Lung (tissue), 12 donors: Measurements from ENCODE around the gene ATP13A5. TPM values are rescaled to one million over a fixed set of nuclear protein-coding genes. Genes with fewer than 3 reads are reported as not detected.

ENCODE experiments used
- ATAC-seq: fragments of 200-7000 bp; cut with Tn5 transposase; one replicate; pipeline ENCODE4 v1.9.1; 2020; ENCODE audit warnings: moderate number of reproducible peaks; ENCODE audit not compliant: insufficient read depth, low FRiP score
- DNase-seq, 3 donors: peaks; one replicate each; pipeline ENCODE4 v3.0.0-alpha.2; 2013 to 2017
- H3K27ac ChIP-seq, 2 donors: one replicate each; pipeline ENCODE4 v1.5.1; 2013; ENCODE audit warnings: mild to moderate bottlenecking in 2 of 2, moderate library complexity in 2 of 2, control low read depth in 1 of 2, inconsistent platforms in 1 of 2, low read depth in 1 of 2, low read length in 1 of 2
- H3K27me3 ChIP-seq, 3 donors: one replicate each; pipeline ENCODE4 v1.5.1; 2013; ENCODE audit warnings: low read length in 2 of 3; ENCODE audit not compliant: control insufficient read depth in 3 of 3, insufficient read depth in 3 of 3
- H3K36me3 ChIP-seq, 4 donors: one replicate each; pipeline ENCODE4 v1.5.1; 2013; ENCODE audit warnings: low read length in 4 of 4, mild to moderate bottlenecking in 1 of 4, moderate library complexity in 1 of 4; ENCODE audit not compliant: control insufficient read depth in 4 of 4, insufficient read depth in 4 of 4
- H3K4me1 ChIP-seq, 5 donors: one replicate each; pipeline ENCODE4 v1.5.1; 2013; ENCODE audit warnings: low read length in 5 of 5, mild to moderate bottlenecking in 2 of 5, moderate library complexity in 1 of 5; ENCODE audit not compliant: control insufficient read depth in 5 of 5, insufficient read depth in 5 of 5
- H3K4me3 ChIP-seq: one replicate; pipeline ENCODE4 v1.5.1; 2013; ENCODE audit warnings: mild to moderate bottlenecking, control low read depth, moderate library complexity
- H3K9ac ChIP-seq, 2 donors: one replicate each; pipeline ENCODE4 v1.5.1; 2013; ENCODE audit warnings: low read length in 2 of 2, control low read depth in 1 of 2; ENCODE audit not compliant: insufficient read depth in 1 of 2
- H3K9me3 ChIP-seq, 4 donors: one replicate each; pipeline ENCODE4 v1.5.1; 2013; ENCODE audit warnings: low read length in 3 of 4, mild to moderate bottlenecking in 1 of 4, moderate library complexity in 1 of 4; ENCODE audit not compliant: control insufficient read depth in 4 of 4, insufficient read depth in 3 of 4
- WGBS, 2 donors: extraction: QIAGEN DNeasy Blood & Tissue Kit; methylation state at CpG; one replicate each; pipeline ENCODE4 v1.1.7; 2013; 5-methylcytosine and 5-hydroxymethylcytosine counted together
- polyA plus RNA-seq, 2 donors: library from polyadenylated mRNA; stranded (reverse); fragments of 200-250 nt; gene quantifications; one replicate each; pipeline ENCODE4 v1.2.1, GENCODE V29; 2013
- total RNA-seq, 2 donors: library from RNA; depleted of rRNA in 1 of 2; stranded (reverse); fragments of >200 nt in 1 of 2; gene quantifications; one replicate each; pipeline ENCODE4 v1.2.1, GENCODE V29; 2014 to 2021
- TF ChIP-seq, protein P1 (sequence below): IDR thresholded peaks from 2 replicates; pipeline ENCODE4 v1.5.1; 2012; ENCODE audit warnings: mild to moderate bottlenecking; ENCODE audit errors: control extremely low read depth, extremely low read depth
- donor health status: control.
- donor health status: control.
- donor health status: Bipolar disorder and iron deficiency.
- donor health status: healthy.
- donor health status: DM: yes; HTN: yes; CAD: no.

ATP13A5 gene
- total and polyA plus RNA-seq, 4 donors: 0.34 to 1.2 (median 1.1) TPM

DNA sequence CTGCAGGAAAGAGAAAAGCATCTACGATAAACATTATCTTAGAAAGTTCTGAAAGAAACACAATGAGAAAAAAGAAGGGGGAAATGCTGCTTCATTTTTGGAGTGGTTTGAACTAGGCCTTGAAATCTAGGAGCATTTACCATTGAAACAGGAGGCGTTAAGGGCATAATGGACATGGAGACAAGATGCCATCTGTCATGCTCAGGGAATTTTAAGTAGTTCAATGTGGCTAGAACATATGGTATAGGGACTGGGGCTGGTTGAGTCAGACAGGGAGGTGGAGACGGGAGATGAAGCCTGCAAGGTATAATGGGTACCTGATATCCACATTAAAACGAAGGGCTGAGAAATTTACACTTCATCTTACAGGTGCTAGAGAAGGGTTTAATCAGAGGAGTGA is 147.9 kb downstream of the ATP13A5 start:
- DNase-seq: no peak
- TF ChIP-seq, protein P1, sequence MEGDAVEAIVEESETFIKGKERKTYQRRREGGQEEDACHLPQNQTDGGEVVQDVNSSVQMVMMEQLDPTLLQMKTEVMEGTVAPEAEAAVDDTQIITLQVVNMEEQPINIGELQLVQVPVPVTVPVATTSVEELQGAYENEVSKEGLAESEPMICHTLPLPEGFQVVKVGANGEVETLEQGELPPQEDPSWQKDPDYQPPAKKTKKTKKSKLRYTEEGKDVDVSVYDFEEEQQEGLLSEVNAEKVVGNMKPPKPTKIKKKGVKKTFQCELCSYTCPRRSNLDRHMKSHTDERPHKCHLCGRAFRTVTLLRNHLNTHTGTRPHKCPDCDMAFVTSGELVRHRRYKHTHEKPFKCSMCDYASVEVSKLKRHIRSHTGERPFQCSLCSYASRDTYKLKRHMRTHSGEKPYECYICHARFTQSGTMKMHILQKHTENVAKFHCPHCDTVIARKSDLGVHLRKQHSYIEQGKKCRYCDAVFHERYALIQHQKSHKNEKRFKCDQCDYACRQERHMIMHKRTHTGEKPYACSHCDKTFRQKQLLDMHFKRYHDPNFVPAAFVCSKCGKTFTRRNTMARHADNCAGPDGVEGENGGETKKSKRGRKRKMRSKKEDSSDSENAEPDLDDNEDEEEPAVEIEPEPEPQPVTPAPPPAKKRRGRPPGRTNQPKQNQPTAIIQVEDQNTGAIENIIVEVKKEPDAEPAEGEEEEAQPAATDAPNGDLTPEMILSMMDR: no peak
- no peaks in the 10 kb centered on the region for H3K9me3 ChIP-seq
- no peak overlapping the region for H3K4me3 ChIP-seq
- no peaks in the 10 kb centered on the region for H3K27me3 ChIP-seq
- H3K4me1 ChIP-seq: no peaks in the 10 kb centered on the region
- 87 to 90% methylated on average over 4 of the region's 4 CpGs for WGBS, 2 donors
- no peak for ATAC-seq
- no peak overlapping the region for H3K27ac ChIP-seq
- H3K9ac ChIP-seq: no peak overlapping the region
- H3K36me3 ChIP-seq: no peaks in the 10 kb centered on the region

DNA sequence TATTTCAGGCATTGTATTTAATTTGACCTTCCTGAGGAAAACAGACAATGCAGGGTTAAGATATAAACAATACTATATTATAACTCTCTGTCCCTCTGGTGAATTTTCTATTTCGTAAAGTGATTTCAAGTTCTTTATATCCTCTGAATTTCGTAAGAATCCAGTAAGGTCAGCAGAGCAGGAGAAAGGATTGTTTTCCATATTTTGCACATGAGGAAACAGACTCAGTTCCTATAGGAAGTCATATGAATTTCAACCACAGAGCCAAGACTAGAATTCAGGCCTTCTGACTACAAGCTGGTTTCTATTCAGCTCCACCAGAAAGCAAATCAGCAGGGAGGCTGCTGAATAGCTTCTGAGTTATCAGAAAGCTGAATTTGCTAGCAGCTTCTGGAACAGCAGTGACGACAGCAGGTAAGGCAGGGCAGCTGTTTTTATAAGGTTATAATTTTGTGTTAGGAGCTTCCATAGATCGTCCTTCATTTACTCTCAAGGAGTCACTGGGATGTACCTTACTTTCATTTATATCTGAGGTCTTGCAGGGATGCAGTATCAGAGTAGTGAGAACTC is 148.6 kb downstream of the ATP13A5 start:
- no peaks in the 10 kb centered on the region for H3K4me1 ChIP-seq
- H3K9me3 ChIP-seq: no peaks in the 10 kb centered on the region
- DNase-seq (no peak), ATAC-seq (no peak)
- H3K9ac ChIP-seq: no peak overlapping the region
- 80 to 82% methylated on average over 4 of the region's 4 CpGs for WGBS, 2 donors
- H3K4me3 ChIP-seq: no peak overlapping the region
- no peaks in the 10 kb centered on the region for H3K36me3 ChIP-seq
- no peak overlapping the region for H3K27ac ChIP-seq
- no peaks in the 10 kb centered on the region for H3K27me3 ChIP-seq
- TF ChIP-seq, protein P1: no peak

DNA sequence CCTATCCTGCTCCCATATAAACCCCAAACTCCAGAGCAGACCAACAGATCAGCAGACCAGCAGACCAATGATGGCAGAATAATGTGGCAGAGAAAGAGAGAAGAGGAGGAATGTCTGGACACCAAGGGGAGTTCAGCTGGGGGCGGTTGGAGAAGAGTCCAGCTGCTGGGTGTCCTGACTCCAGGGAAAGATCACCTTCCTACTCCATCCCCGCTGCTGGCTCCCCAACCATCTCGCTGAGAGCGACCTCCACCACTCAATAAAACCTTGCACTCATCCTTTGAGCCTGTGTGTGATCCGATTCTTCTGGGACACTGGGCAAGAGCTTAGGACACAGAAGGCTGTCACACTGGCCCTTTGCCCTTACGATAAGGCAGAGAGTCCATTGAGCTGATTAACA is 150.3 kb downstream of the ATP13A5 start:
- Histone ChIP-seq H3K27ac (no peak overlapping the region), H3K9me3 (no peaks in the 10 kb centered on the region), H3K27me3 (no peaks in the 10 kb centered on the region), H3K4me3 (no peak overlapping the region), H3K4me1 (no peaks in the 10 kb centered on the region), H3K36me3 (no peaks in the 10 kb centered on the region), H3K9ac (no peak overlapping the region)
- no peak for ATAC-seq
- WGBS, 2 donors: 91 to 95% methylated on average over 6 of the region's 6 CpGs
- DNase-seq: no peak
- TF ChIP-seq, protein P1: no peak
